Gastroesophageal sphincter (tissue), 4 donors: ENCODE data around the gene EZH1. TPM values are rescaled to one million over a fixed set of nuclear protein-coding genes. Genes with fewer than 3 reads are reported as not detected.

Source experiments
- ATAC-seq: fragments of 150-250 bp; one replicate; pipeline ENCODE4 v1.9.1; 2016; ENCODE audit warnings: mild to moderate bottlenecking, moderate library complexity
- H3K27ac ChIP-seq, 4 donors: fragments of 200-600 bp; sonication (generic) in 3 of 4; 1 replicate in 3 of 4; 2 replicates in 1 of 4; pipeline ENCODE4 v1.5.1; 2016 to 2019
- H3K27me3 ChIP-seq: fragments of 200-600 bp; sonication (generic); one replicate; pipeline ENCODE4 v1.5.1; 2019
- H3K36me3 ChIP-seq, 2 donors: fragments of 200-600 bp; sonication (generic); one replicate each; pipeline ENCODE4 v1.5.1; 2019; ENCODE audit warnings: control low read depth in 1 of 2
- H3K4me1 ChIP-seq, 3 donors: fragments of 200-600 bp; sonication (generic); 1 replicate in 2 of 3; 2 replicates in 1 of 3; pipeline ENCODE4 v1.5.1; 2016 to 2019; ENCODE audit warnings: control low read depth in 2 of 3
- H3K4me3 ChIP-seq, 2 donors: fragments of 200-600 bp; sonication (generic); one replicate each; pipeline ENCODE4 v1.5.1; 2019; ENCODE audit warnings: mild to moderate bottlenecking in 1 of 2, moderate library complexity in 1 of 2
- H3K9me3 ChIP-seq, 3 donors: fragments of 200-600 bp; sonication (generic); one replicate each; pipeline ENCODE4 v1.5.1; 2017 to 2019; ENCODE audit warnings: control low read depth in 2 of 3
- CTCF ChIP-seq, 4 experiments: fragments of 200-600 bp in 2 of 4; fragments of 450-650 bp in 2 of 4; sonication (generic) in 1 of 4; IDR thresholded peaks; one replicate each; pipeline ENCODE4 v1.5.1; 2017 to 2019; ENCODE audit warnings: antibody characterized with exemption in 4 of 4, mild to moderate bottlenecking in 2 of 4, moderate library complexity in 2 of 4
- EP300 ChIP-seq: sonication (generic); formaldehyde crosslinking; IDR thresholded peaks from one replicate; pipeline ENCODE4 v1.6.1; 2017; ENCODE audit warnings: antibody characterized with exemption, mild to moderate bottlenecking
- POLR2A ChIP-seq, 2 donors: fragments of 450-650 bp; IDR thresholded peaks; one replicate each; pipeline ENCODE4 v1.6.1; 2017; ENCODE audit warnings: antibody characterized with exemption in 2 of 2, mild to moderate bottlenecking in 2 of 2, moderate library complexity in 1 of 2
- POLR2AphosphoS5 ChIP-seq: sonication (generic); formaldehyde crosslinking; IDR thresholded peaks from one replicate; pipeline ENCODE4 v1.6.1; 2017; ENCODE audit warnings: antibody characterized with exemption
- WGBS, 2 donors: methylation state at CpG; one replicate each; pipeline ENCODE4 v1.1.5; 2018; ENCODE audit warnings: low coverage in 1 of 2; 5-methylcytosine and 5-hydroxymethylcytosine counted together
- total RNA-seq, 4 donors: library from RNA; depleted of rRNA; stranded (reverse); fragments of >200 nt; gene quantifications; one replicate each; pipeline ENCODE4 v1.1.0, GENCODE V29; 2016

Gene EZH1
- total RNA-seq, 4 donors from 2014 or later: 57.2 to 90.4 (median 59.7) TPM

GRCh38 chr17:42677012-42677857 is 67.6 kb downstream of the EZH1 start:
- Histone ChIP-seq H3K4me3 (peak overlapping the region; percentile 81 to 83), H3K4me1 (peaks cover 3 to 85% (median 51%) of the 10 kb centered on the region in 3 donors), H3K27me3 (no peaks in the 10 kb centered on the region), H3K9me3 (no peaks in the 10 kb centered on the region), H3K36me3 (peaks cover 0 to 15% of the 10 kb centered on the region in 2 donors), H3K27ac (peak overlapping the region; percentile 94 to 99 (median 98))
- TF ChIP-seq POLR2AphosphoS5: peak; percentile 60
- no peak for TF ChIP-seq POLR2A (IDR thresholded peaks at IDR 0.05)
- WGBS, 2 donors: 0% methylated on average over 7 to 18 of the region's 33 CpGs
- peak; percentile 89 for ATAC-seq

- Histone ChIP-seq H3K4me1 (peaks cover 3 to 84% (median 43%) of the 10 kb centered on the region in 3 donors), H3K27me3 (no peaks in the 10 kb centered on the region), H3K36me3 (peaks cover 0 to 23% of the 10 kb centered on the region in 2 donors), H3K9me3 (no peaks in the 10 kb centered on the region), H3K4me3 (peak within 1 kb of the TSS; percentile 81 to 83), H3K27ac (peak within 1 kb of the TSS; percentile 94 to 99 (median 98))
- no peak for ATAC-seq
- 0% methylated on average over 2 of the region's 51 CpGs; no CpG with 5 or more reads in 1 of the 2 donors for WGBS, 2 donors
- TF ChIP-seq POLR2A (IDR thresholded peaks at IDR 0.05) (peak; percentile 82 to 83), CTCF (IDR thresholded peaks at IDR 0.05) (peak in 3 of 4 experiments; percentile 37 to 51 (median 42)), EP300 (no peak), POLR2AphosphoS5 (no peak)
Measured at GRCh38 chr17:42676424-42677011, 68.3 kb downstream of the EZH1 start, which contains the start of gene PLEKHH3. PLEKHH3 (minus strand) TSS chr17:42676994; CDS start chr17:42676563, 431 bp downstream.

GRCh38 chr17:42675965-42676423 is 68.8 kb downstream of the EZH1 start:
- ATAC-seq: peak; percentile 10
- WGBS, 2 donors: 0% methylated on average over 1 of the region's 43 CpGs; no CpG with 5 or more reads in 1 of the 2 donors
- peaks cover 3 to 84% (median 42%) of the 10 kb centered on the region in 3 donors for H3K4me1 ChIP-seq

GRCh38 chr17:42675348-42675964 is 69.4 kb downstream of the EZH1 start:
- peak overlapping the region; percentile 77 to 81 for H3K4me3 ChIP-seq
- H3K9me3 ChIP-seq: no peaks in the 10 kb centered on the region
- peaks cover 3 to 84% (median 40%) of the 10 kb centered on the region in 3 donors for H3K4me1 ChIP-seq
- H3K27ac ChIP-seq: peak overlapping the region; percentile 79 to 99 (median 96)
- ATAC-seq: no peak
- WGBS, 2 donors: 0 to 20% methylated on average over 1 of the region's 27 CpGs
- peaks cover 0 to 33% of the 10 kb centered on the region in 2 donors for H3K36me3 ChIP-seq
- no peaks in the 10 kb centered on the region for H3K27me3 ChIP-seq
- TF ChIP-seq POLR2AphosphoS5 (no peak), CTCF (IDR thresholded peaks at IDR 0.05) (no peak), POLR2A (IDR thresholded peaks at IDR 0.05) (no peak), EP300 (no peak)

More at GRCh38 chr17:42675965-42676423, 68.8 kb downstream of the EZH1 start:
- TF ChIP-seq CTCF (IDR thresholded peaks at IDR 0.05) (peak in 1 of 4 experiments; percentile 38), EP300 (no peak), POLR2A (IDR thresholded peaks at IDR 0.05) (peak; percentile 31 to 49), POLR2AphosphoS5 (peak; percentile 65)
- no peaks in the 10 kb centered on the region for H3K27me3 ChIP-seq
- peak overlapping the region; percentile 79 to 99 (median 96) for H3K27ac ChIP-seq
- no peaks in the 10 kb centered on the region for H3K9me3 ChIP-seq
- H3K36me3 ChIP-seq: peaks cover 0 to 28% of the 10 kb centered on the region in 2 donors
- H3K4me3 ChIP-seq: peak overlapping the region; percentile 77 to 81
